Left kidney (tissue), 2 donors: ENCODE data around the gene MORC4. TPM values are rescaled to one million over a fixed set of nuclear protein-coding genes. Genes with fewer than 3 reads are reported as not detected.

Experiments
- DNase-seq: peaks from one replicate; pipeline ENCODE4 v3.0.0-alpha.2; 2013
- polyA plus RNA-seq: library from polyadenylated mRNA; unstranded; fragments of 120-200 nt; gene quantifications from one replicate; pipeline ENCODE4 v1.2.1, GENCODE V29; 2013; ENCODE audit not compliant: insufficient read length

MORC4 gene
- polyA plus RNA-seq, 1 donor = 21.5 TPM

DNA sequence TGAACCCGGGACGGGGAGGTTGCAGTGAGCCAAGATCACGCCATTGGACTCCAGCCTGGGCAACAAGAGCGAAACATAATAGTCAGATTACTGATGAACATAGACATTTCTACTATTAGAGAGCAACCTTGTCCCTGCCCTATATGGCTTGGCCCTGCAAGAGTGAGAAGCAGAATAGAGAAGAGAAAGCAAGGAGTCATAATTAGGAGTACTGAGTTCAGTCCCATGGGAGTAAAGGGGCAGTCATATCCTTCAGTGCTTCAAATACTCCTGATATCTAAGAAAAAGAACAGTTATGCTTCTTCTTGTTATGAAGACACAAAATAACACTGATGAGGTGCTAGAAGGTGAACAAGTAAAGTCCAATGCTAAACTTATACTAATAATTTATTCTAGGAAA is 46.0 kb downstream of the MORC4 start:
- no peak for DNase-seq

DNA sequence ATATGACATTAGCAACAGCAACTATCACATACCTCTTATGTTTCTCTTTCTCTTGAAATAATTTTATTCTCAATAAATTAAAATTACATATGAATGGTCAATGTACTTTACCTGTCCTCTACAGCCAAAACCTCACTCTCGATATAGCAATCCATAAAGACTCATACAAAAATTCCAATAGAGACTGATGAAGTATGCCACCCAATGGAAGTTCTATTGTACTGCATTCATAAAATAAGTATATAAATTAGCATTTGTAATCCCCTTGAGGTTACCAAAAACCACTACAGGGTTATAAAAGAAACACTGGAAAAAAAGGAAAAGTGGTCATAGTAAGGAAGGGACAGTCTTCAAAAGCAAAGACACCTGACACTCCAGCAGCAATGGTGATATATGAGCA is 47.0 kb downstream of the MORC4 start:
- DNase-seq = no peak

DNA sequence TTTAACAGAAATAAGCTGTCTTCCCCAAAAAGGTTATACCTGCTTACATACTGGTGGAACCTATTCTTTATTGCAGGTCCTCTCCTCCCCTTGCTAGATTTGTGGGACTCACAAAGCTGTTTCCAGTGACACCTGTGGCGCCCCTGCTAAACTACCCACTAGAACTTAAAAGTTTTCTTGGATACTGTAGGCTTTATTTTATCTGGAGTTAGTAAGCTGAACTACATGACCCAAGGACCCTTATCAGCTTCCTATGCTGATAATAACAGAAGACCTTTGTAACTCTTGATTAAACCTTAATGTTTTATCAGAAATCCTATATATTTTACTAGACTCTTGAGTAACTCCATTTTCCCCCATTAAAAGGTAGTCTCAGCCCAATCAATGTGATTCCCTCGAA is 47.5 kb downstream of the MORC4 start:
- DNase-seq = no peak

DNA sequence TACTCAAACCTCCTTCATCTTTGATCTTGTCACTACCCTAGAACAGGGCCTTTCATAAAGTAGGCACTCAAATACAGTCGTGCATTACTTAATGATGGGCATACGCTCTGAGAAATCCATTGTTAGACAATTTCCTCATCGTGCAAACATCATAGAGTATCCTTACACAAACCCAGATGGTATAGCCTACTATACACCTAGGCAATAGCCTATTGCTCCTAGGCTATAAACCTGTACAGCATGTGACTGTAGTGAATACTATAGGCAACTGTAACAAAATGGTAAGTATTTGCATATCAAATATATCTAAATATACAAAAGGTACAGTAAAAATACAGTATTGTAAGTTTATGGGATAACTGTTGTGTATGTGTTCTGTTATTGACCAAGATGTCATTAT is 47.9 kb downstream of the MORC4 start:
- no peak for DNase-seq

DNA sequence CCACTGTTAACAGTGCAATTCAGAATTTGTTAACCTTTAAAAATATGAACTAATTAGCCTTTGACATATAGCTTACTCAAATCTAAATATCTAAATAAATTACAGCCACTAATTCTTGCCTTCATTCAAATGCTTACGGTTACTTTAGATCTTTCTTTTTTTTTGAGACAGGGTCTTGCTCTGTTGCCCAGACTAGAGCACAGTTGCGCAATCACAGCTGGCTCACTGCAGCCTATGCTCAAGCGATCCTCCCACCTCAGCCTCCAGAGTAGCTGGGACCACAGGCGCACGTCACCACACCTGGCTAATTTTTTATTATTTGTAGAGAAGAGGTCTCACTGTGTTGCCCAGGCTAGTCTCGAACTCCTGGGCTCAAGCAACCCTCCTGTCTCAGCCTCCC is 48.8 kb downstream of the MORC4 start:
- no peak for DNase-seq

DNA sequence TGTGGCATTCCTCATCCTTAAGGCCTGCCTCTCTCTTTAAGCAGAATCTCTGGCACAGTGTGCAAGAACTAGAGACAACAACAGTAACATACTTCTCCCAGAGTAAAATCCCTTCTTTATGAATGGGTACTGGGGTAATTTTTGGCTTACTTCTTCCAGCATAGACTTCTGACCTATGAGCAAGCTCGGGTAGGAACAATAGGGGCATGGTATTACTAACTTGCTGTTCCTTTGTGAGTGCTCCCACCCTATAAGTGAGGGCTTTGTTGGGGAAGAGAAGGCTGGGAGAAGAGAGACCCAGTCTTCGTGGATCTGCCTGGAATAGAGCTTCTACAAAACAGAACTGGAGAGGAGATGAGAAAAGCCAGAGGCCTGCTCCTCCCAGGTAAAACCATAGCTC is 49.6 kb downstream of the MORC4 start:
- DNase-seq = no peak

DNA sequence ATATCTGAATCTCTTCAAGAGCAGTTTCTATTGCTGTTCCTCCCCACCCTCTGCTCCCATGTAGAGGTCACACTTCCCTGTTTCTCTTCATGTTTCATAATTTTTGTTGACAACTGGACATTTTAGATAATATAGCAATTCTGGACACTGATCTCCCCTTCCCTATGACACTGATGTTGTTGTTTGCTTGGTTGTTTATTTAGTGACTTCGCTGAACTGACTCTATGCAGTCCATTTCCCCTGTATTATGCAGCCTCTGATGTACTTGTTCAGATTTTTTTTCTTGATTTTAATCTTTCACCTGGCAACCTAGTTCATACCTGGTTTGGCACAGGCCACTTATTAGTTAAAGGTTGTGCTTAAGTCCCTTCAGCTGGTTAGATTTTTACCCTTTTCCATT is 50.6 kb downstream of the MORC4 start:
- no peak for DNase-seq

DNA sequence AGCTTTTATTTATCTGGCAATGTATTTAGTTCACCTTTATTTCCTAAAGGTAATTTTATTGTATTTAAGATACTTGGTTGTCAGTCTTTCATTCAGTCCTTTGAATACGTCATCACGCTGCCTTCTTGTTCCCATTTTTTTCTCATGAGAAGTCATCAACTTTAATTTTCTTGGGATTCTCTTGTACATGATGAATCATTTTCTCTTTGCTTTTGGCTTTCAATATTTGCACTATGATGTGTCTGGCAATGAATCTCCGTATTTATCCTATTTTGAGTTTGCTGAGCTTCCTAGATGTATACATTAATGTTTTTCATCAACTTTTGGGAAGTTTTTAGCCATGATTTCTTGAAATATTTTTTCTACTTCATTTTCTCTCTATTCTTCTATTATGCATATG is 51.4 kb downstream of the MORC4 start:
- no peak for DNase-seq

DNA sequence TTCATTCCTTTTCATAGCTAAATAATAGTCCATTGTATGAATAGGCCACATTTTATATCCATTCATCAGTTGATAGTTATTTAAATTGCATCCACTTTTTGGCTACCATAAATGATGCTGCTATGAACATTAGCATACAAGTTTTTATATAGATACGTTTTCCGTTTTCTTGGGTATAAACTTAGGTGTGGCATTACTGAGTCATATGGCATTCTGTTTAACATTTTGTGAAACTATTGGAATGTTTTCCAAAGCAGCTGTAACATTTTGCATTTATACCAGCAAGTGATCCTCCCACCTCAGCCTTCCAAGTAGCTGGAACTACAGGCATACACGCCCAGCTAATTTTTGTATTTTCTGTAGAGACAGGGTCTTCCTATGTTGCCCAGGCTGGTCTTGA is 53.5 kb downstream of the MORC4 start:
- DNase-seq = no peak

DNA sequence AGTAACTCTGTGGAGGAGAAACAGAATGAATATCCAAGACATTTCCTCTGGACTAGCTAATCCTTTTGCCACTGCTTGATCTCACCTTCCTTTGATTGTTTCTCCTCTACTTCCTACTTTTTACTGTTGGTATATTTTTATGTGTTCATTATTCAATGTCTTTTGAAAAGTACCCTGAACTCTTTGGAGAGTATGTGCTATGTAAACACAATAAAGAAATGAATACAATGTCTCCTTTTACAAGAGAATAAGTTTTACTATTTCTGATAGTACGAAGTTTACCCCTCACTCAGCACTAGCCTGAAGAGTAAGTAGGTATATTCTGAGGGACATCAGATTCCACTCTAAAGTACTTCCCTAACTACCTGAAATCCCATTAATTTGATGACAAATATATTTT is 59.9 kb downstream of the MORC4 start:
- DNase-seq = no peak

DNA sequence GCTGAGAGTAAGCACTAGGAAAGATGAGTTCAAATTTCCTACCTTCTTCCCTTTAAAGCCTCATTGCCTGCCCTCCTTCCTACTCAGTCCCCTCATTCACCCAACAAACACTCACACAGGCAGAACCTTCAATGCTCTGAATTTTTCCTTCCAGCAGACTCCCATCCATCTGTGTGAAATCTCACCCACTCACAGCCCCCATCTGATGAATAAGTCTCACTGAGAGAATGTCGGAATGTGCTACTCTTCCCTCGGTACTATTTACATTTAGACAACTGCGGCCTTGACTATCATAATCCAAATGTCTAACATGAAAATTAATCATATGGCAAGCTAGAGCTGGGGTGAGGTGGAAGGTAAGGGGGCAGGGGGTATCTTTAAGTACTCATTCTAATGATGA is 60.4 kb downstream of the MORC4 start:
- no peak for DNase-seq

DNA sequence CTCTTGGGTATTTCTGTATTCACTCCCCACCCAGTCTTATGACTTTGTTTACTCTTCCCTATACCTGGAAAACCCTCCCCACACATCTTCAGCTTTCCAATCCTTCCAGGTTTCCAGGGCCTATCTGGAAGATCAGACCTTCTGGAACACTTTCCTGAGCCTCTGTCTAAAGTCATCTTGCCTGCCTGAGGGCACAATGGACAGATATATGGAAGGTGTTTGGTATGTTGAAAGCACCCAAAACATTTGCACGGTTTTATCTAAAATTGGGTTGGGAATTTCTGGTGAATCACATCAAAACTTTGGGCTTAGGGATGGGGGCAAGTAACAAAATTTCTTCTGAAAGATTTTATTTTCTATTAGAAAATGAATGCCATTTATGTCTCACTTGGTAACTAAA is 63.8 kb downstream of the MORC4 start:
- no peak for DNase-seq

DNA sequence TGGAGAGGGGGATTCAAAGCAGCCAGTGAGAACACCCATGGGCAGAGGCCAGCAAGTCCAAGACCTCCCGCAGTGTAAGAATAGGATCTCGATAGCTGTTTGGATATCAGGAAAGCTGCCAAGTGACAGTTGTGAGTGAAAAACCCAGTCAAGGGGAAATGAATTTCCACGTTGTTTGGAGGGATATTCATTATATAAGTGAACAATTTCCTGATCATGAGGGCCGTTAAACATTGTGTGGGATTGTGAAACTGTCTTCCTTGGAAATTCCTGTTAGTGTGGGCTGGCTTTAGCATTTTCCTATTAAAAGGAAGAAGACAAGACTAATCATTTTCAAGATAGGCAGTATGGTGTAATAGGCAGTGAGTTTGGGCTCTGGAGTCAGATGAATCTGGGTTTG is 64.8 kb downstream of the MORC4 start:
- DNase-seq = no peak

DNA sequence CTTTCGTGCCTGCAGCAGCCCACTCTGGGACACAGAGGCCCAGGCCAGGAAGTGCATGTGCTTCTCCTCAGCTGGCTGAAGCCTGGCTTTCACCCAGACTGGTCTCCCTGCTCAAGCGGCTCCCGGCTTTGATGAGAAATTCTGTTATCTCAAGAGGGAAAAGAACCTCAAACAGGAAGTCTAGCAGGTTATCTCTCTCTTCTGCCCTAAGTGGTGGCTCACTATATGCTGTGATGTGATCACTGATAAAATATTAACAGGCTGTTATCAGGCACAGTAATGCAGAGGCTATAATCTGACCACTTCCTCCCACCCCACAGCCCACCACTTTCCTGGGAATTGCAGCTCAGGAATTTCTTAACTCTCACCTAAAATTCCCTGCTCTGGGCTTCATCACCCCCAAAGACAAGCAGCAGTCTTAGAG is 66.5 kb downstream of the MORC4 start:
- no peak for DNase-seq

DNA sequence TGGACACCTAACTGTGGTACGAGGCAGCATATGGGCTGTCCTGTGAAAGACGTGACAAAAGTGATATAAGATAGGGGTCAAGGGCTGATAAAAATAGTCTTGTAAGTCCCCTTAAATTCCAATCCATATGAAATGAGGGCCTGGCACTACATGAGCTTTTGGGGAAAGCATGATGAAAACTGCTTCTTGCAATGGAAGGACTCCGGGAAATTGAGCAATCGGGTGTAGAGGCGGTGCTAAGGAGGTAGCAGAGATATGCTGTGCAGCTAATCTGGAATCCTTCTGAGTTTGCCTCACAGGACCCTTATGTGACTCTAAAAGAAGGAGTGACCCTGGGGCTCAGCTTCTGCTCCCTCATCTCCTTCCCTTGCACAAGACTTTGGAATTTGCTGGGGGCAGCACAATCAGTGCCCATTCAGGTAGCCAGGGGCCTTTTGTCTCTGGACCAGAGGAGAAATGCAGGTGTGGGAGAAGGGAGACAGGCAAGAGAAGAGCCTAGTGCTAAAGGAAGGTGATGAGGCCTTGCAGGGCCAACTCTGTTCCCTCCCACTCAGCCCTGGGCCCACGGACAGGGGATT is 67.0 kb downstream of the MORC4 start:
- DNase-seq = no peak

DNA sequence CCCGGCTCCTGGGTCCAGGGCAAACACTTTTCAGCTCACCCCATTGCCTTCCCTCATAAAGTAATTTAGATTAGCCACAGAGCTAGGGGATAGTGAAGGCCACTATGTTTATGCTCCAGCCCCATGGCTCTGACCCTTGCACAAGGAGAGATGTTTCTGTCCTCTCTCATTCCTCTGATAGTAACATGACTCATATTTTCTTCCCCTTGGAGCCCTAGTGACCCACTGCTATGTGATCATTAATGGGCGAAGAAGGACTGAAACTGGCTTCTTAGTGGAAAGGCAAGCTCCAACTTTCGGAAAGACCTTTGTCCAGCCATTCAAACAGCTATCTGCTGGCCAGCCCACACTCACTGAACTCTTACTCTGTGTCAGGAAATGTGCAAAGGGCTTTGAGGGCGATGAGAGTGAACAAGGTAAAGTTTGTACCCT is 67.5 kb downstream of the MORC4 start:
- no peak for DNase-seq

DNA sequence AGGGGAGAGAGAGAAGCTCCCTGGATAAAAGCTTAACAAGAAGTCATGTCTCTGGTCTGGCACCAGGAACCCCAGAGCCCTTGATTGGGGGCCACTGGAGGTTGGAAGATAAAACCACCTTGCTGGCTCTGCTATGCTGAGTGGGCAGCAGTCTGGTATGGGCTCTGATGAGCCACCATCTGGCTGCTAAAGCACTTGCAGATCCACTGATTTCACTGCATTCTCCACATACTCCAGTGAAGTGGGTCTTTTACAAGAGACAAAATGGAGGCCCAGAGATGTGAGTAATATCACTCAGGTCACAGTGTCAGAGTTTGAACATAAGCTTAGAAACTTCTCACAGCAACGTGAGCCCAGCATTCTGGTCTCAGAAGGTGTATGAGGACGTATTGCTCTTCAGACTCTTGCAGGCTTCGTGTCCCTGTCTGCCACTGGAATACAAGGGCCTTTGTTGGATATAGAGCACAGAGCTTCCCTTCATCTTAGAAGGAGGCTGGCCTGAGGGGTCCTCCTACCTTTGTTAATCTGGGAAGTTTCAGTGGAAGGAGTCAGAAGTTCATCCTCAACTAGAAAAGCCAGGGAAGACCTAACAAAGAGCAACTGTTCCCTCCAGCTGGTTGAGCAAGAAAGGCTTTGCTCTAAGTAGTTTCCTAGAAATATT is 68.1 kb downstream of the MORC4 start:
- no peak for DNase-seq

DNA sequence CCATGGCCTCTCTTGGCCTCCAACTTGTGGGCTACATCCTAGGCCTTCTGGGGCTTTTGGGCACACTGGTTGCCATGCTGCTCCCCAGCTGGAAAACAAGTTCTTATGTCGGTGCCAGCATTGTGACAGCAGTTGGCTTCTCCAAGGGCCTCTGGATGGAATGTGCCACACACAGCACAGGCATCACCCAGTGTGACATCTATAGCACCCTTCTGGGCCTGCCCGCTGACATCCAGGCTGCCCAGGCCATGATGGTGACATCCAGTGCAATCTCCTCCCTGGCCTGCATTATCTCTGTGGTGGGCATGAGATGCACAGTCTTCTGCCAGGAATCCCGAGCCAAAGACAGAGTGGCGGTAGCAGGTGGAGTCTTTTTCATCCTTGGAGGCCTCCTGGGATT is 71.8 kb downstream of the MORC4 start:
- no peak for DNase-seq

DNA sequence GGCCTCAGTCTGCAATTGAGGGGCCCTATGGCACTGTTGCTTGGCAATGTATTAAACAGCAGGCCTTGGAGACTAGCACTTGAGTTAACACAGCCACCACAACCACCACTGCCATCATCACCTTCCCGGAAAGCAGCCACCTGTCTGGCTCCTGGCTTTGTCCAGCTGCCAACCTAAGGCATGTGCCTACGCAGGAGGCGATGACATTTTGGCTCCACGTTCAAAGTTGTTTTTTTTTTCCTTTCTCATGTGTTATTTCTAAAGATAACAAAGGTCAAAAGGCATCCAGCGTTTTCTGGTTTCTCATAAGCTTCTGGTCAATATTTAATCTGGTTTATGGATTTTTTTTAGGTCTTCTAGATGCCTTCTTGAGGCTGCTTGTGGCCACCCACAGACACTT is 72.3 kb downstream of the MORC4 start:
- no peak for DNase-seq

DNA sequence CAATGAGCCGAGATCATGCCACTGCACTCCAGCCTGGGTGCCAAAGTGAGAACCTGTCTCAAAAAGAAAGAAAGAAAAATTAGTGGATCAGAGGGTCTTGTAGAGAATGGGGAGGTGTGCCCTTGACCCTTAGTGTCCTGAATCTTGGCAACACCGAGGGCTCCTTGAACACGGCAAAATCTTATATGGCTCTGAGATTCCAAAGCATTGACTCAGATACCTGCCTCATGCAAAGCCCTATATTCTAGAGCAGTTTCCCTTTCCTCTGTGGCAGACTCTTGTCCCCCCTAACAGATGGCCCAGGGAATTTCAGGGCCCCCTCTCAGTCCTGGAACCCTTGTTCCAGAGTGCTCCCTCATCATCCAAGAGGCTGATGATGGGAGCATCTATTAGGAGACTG is 73.0 kb downstream of the MORC4 start:
- no peak for DNase-seq

DNA sequence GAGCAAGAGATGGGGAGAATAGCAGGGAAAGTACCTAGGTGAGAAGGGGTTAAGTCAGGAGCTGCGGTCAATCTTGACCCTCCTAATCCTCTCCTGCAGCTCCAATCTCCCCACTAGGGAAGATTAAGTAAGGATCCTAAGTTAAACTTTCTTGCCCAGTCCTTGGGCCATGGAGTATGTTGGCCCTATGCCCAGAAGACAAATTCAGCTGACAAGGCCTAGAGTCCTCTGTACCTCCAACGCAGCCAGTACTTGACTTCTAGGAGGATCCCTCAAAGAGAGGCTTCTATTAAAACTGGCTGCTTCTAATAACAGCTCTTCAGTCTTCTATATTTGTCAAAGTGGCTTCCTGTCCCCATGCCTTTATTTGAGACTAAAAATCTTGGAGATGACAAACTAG is 78.4 kb downstream of the MORC4 start:
- no peak for DNase-seq

DNA sequence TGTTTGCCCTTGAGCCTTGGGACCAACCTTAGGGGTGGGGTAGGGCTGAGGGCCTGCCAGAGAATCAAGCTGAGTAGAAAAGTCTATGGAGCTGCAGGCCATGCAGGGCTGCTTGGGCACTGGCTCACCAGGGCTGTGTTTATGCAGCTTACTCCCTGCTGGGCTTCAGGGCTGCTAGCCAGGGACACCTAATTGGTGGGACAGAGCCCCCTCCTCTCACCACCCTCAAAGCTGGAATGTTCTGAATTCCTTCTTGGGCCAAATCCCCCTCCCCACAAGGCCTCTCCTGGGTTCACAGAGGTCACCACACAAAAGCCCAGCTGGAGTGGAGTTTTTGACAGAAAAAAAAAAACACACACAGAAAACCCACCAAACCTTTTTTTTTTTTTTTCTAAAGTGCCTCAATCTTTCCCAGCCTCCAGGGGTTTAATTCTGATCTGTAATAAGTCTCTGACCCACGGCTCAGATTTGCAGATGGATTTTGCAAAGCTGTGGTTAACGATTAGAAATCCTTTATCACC is 80.0 kb downstream of the MORC4 start, which contains the start of gene CLDN2:
Gene CLDN2 (plus strand): TSS at position 471 of the 521 bp plus-strand sequence. CDS start 7,827 bp downstream, outside the sequence.
- no peak for DNase-seq

DNA sequence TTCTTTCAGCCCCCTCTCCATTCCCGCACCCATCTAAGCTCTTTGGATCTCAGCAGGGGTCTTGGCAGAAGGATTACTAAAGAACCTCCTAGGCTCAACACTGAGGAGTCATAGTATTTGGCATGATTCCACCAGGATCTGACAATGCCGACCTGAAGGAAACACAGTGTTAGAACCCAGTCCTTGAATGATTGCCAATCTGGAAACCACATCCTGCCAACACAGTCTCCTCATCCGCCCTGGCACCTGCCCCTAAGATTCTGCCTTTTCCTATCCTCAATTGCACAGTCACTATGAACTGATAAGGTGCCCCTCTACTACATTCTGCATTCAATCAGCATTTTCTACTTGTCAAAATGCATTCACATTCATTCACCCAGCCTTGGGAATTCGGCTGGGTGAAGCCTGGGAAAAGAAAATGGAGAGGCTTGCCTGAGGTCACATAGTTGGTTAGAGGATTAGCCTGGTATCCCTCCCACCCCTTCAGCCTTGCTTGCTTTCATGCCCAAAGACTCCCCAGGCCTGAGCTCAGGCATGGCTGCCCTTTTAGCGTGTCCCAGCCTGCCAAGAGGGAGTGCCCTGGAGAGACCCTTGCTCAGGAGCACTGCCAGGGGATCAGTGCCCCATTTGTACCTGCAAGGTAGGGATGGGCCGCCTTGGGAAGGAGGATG is 82.0 kb downstream of the MORC4 start:
- DNase-seq = no peak

DNA sequence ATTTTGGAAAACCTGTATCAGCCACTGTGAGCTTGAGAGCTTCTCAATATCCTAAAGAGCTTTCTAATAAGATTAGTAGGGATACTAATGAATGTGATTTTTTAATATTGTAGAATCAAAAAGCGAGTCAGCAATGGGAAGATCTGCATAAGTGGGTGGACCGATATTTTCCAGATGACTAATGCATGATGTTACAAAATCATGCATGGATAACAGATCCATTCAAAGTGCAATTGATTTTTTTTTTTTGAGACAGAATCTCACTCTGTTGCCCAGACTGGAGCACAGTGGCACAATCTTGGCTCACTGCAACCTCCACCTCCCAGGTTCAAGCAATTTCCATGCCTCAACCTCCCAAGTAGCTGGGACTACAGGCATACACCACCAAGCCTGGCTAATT is 87.1 kb downstream of the MORC4 start:
- no peak for DNase-seq
